ENCODE results near the gene CCR9.
A peak's percentile ranks its signal among the peaks of the same experiment; 100 is the strongest.

Gene CCR9

DNA sequence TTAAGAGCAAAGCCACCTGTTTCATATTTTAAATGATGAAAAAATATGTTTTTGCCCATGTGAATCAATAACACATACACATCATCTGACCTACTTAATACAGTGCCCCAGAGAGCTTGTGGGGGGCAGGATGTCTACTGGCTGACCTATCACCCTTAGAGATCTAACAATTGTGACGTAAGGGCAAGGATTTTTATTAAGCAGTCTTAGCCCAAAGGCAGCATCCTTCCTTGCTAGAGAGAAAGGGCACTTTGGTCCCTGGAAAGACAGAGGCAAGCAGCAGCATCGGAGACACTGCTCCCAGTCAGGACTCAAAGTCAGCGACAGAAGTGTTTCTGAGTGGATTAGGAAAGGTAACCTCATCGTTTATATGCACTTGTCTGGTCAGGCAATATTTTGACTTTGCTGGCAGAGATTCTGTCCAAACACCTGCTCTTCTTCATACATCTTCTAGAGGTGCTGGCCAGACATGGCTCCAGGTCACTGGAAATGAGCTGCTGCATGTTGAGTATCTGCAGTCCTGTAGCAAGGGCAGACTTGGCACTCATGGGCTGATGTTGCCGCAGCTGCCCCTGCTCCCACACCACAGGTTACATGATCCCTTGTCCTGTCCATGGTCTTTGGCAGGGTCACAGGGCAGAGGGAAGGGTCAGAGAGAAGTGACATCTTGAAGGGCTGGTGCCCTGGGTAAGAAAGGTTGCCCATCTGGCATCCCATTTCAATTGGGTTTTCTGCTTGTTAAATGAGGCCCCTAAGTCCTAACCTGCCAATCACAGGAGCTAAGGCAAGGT lies 58.7 kb downstream of the CCR9 start:
- Histone ChIP-seq H3K9me2 (replicated peaks; ENCODE audit: low read depth, low read length) (no peaks in the 10 kb centered on the region), H3K4me1 (ENCODE audit: insufficient read depth, low read length, poor library complexity, severe bottlenecking) (peaks cover 24% of the 10 kb centered on the region), H3K9me3 (ENCODE audit: insufficient read depth, low read depth, low read length) (no peaks in the 10 kb centered on the region), H3K36me3 (ENCODE audit: insufficient read depth, low read length) (peaks cover 19% of the 10 kb centered on the region; the same call in 1 of the 2 replicates), H3F3A (ENCODE audit: low read depth) (no peaks in the 10 kb centered on the region), H3K27me3 (ENCODE audit: insufficient read depth, low read length, poor library complexity, severe bottlenecking) (no peaks in the 10 kb centered on the region), H3K79me2 (ENCODE audit: insufficient read depth, low read length) (no peaks in the 10 kb centered on the region), H3K4me2 (ENCODE audit: low read depth, low read length, poor library complexity, severe bottlenecking) (no peak overlapping the region), H4K20me1 (ENCODE audit: insufficient read depth, low read length, poor library complexity, severe bottlenecking) (no peaks in the 10 kb centered on the region), H2AFZ (ENCODE audit: low read length) (no peak overlapping the region), H3K4me3 (ENCODE audit: low read length, poor library complexity, severe bottlenecking) (no peak overlapping the region), H3K9ac (ENCODE audit: low read depth, low read length, poor library complexity, severe bottlenecking) (no peak overlapping the region)
- no peak for TF ChIP-seq EZH2phosphoT487 (IDR thresholded peaks at IDR 0.05; ENCODE audit: borderline replicate concordance)
- TF ChIP-seq, protein P1, sequence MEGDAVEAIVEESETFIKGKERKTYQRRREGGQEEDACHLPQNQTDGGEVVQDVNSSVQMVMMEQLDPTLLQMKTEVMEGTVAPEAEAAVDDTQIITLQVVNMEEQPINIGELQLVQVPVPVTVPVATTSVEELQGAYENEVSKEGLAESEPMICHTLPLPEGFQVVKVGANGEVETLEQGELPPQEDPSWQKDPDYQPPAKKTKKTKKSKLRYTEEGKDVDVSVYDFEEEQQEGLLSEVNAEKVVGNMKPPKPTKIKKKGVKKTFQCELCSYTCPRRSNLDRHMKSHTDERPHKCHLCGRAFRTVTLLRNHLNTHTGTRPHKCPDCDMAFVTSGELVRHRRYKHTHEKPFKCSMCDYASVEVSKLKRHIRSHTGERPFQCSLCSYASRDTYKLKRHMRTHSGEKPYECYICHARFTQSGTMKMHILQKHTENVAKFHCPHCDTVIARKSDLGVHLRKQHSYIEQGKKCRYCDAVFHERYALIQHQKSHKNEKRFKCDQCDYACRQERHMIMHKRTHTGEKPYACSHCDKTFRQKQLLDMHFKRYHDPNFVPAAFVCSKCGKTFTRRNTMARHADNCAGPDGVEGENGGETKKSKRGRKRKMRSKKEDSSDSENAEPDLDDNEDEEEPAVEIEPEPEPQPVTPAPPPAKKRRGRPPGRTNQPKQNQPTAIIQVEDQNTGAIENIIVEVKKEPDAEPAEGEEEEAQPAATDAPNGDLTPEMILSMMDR (conservative IDR thresholded peaks at IDR 0.05; ENCODE audit: low read length), result no peak

DNA sequence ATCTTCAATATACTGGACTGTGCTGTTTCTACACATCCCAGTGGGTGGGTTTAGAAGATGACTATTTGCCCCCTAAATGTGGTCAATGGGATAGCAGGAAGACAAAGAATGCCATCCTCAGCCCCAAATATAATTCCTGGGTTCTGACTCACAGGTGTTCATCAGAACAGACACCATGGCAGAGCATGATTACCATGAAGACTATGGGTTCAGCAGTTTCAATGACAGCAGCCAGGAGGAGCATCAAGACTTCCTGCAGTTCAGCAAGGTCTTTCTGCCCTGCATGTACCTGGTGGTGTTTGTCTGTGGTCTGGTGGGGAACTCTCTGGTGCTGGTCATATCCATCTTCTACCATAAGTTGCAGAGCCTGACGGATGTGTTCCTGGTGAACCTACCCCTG lies 60.0 kb downstream of the CCR9 start:
- Histone ChIP-seq H3K27me3 (ENCODE audit: insufficient read depth, low read length, poor library complexity, severe bottlenecking) (no peaks in the 10 kb centered on the region), H4K20me1 (ENCODE audit: insufficient read depth, low read length, poor library complexity, severe bottlenecking) (no peaks in the 10 kb centered on the region), H3K9ac (ENCODE audit: low read depth, low read length, poor library complexity, severe bottlenecking) (no peak overlapping the region), H3K4me1 (ENCODE audit: insufficient read depth, low read length, poor library complexity, severe bottlenecking) (peaks cover 27% of the 10 kb centered on the region), H3K4me3 (ENCODE audit: low read length, poor library complexity, severe bottlenecking) (no peak overlapping the region), H3K9me2 (replicated peaks; ENCODE audit: low read depth, low read length) (no peaks in the 10 kb centered on the region), H3K9me3 (ENCODE audit: insufficient read depth, low read depth, low read length) (no peaks in the 10 kb centered on the region), H3K4me2 (ENCODE audit: low read depth, low read length, poor library complexity, severe bottlenecking) (no peak overlapping the region), H3K79me2 (ENCODE audit: insufficient read depth, low read length) (no peaks in the 10 kb centered on the region), H3F3A (ENCODE audit: low read depth) (no peaks in the 10 kb centered on the region), H3K36me3 (ENCODE audit: insufficient read depth, low read length) (peaks cover 23% of the 10 kb centered on the region; the same call in 1 of the 2 replicates), H2AFZ (ENCODE audit: low read length) (no peak overlapping the region)
- TF ChIP-seq, protein P1 (conservative IDR thresholded peaks at IDR 0.05; ENCODE audit: low read length), result peak; percentile 30; the same call in 1 of the 2 replicates
- no peak for TF ChIP-seq EZH2phosphoT487 (IDR thresholded peaks at IDR 0.05; ENCODE audit: borderline replicate concordance)

DNA sequence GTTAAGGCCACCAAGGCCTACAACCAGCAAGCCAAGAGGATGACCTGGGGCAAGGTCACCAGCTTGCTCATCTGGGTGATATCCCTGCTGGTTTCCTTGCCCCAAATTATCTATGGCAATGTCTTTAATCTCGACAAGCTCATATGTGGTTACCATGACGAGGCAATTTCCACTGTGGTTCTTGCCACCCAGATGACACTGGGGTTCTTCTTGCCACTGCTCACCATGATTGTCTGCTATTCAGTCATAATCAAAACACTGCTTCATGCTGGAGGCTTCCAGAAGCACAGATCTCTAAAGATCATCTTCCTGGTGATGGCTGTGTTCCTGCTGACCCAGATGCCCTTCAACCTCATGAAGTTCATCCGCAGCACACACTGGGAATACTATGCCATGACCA lies 60.5 kb downstream of the CCR9 start:
- Histone ChIP-seq H3K4me3 (ENCODE audit: low read length, poor library complexity, severe bottlenecking) (no peak overlapping the region), H3F3A (ENCODE audit: low read depth) (no peaks in the 10 kb centered on the region), H3K9ac (ENCODE audit: low read depth, low read length, poor library complexity, severe bottlenecking) (no peak overlapping the region), H3K4me1 (ENCODE audit: insufficient read depth, low read length, poor library complexity, severe bottlenecking) (peaks cover 27% of the 10 kb centered on the region), H3K79me2 (ENCODE audit: insufficient read depth, low read length) (no peaks in the 10 kb centered on the region), H3K36me3 (ENCODE audit: insufficient read depth, low read length) (peaks cover 29% of the 10 kb centered on the region; the same call in 1 of the 2 replicates), H3K4me2 (ENCODE audit: low read depth, low read length, poor library complexity, severe bottlenecking) (no peak overlapping the region), H2AFZ (ENCODE audit: low read length) (no peak overlapping the region), H4K20me1 (ENCODE audit: insufficient read depth, low read length, poor library complexity, severe bottlenecking) (no peaks in the 10 kb centered on the region), H3K9me2 (replicated peaks; ENCODE audit: low read depth, low read length) (no peaks in the 10 kb centered on the region), H3K9me3 (ENCODE audit: insufficient read depth, low read depth, low read length) (no peaks in the 10 kb centered on the region), H3K27me3 (ENCODE audit: insufficient read depth, low read length, poor library complexity, severe bottlenecking) (no peaks in the 10 kb centered on the region)
- no peak for TF ChIP-seq EZH2phosphoT487 (IDR thresholded peaks at IDR 0.05; ENCODE audit: borderline replicate concordance)
- TF ChIP-seq, protein P1 (conservative IDR thresholded peaks at IDR 0.05; ENCODE audit: low read length), result no peak

Data from Loucy (cell line).